GM21737 (cell line): ENCODE measurements around the gene ATXN7L3B.

Experiments
- ATAC-seq: cut with Tn5 transposase; IDR thresholded peaks from one replicate; pipeline ENCODE4 v1.9.1; 2021; ENCODE audit warnings: mild to moderate bottlenecking, moderate library complexity; ENCODE audit not compliant: unreplicated experiment

ATXN7L3B gene

GRCh38 chr12:74547249-74547648, 9.6 kb downstream of the ATXN7L3B start:
- ATAC-seq: no peak

- no peak for ATAC-seq
Measured at GRCh38 chr12:74551291-74551690, 13.7 kb downstream of the ATXN7L3B start.

GRCh38 chr12:74552201-74552600, 14.6 kb downstream of the ATXN7L3B start:
- ATAC-seq: no peak

GRCh38 chr12:74559728-74560127, 22.1 kb downstream of the ATXN7L3B start:
- ATAC-seq: no peak

- no peak for ATAC-seq
Measured at GRCh38 chr12:74563927-74564326, 26.3 kb downstream of the ATXN7L3B start.

GRCh38 chr12:74578486-74578885, 40.9 kb downstream of the ATXN7L3B start:
- ATAC-seq: no peak

GRCh38 chr12:74579446-74579845, 41.8 kb downstream of the ATXN7L3B start:
- ATAC-seq: no peak

- no peak for ATAC-seq
Measured at GRCh38 chr12:74579981-74580380, 42.3 kb downstream of the ATXN7L3B start.

GRCh38 chr12:74581439-74581838, 43.8 kb downstream of the ATXN7L3B start:
- ATAC-seq: no peak

GRCh38 chr12:74584483-74585062, 46.9 kb downstream of the ATXN7L3B start:
- no peak for ATAC-seq

- no peak for ATAC-seq
Measured at GRCh38 chr12:74586251-74586650, 48.6 kb downstream of the ATXN7L3B start.
